ENCODE measurements around the gene PARP9. TPM values are rescaled to one million over a fixed set of nuclear protein-coding genes. Genes with fewer than 3 reads are reported as not detected.
A peak's percentile ranks its signal among the peaks of the same experiment; 100 is the strongest.

PARP9 gene
- total RNA-seq, 1 experiment from 2014 or later = 1.8 TPM

- Mint-ChIP-seq H3K36me3 (no peaks in the 10 kb centered on the region), H3K9me3 (no peaks in the 10 kb centered on the region), H3K4me3 (peak overlapping the region; percentile 72), H3K4me1 (peaks cover 36% of the 10 kb centered on the region), H3K27ac (no peak overlapping the region), H3K27me3 (ENCODE audit: low read depth) (peaks cover 5% of the 10 kb centered on the region; the same call in 1 of the 2 replicates)
- no peak for ATAC-seq
- ChIA-PET CTCF (no interaction called here), POLR2A (interaction anchor here (1.0 to 1.1 kb wide), 3 partner anchors 22 to 98 kb away, joined by 3 to 4 read pairs (median 3); no protein-coding TSS in a partner anchor)
- TF ChIP-seq JUN (CRISPR knock-in tag; IDR thresholded peaks at IDR 0.05) (no peak), ZSCAN18 (CRISPR knock-in tag; IDR thresholded peaks at IDR 0.05) (no peak), GTF2I (CRISPR knock-in tag; conservative IDR thresholded peaks at IDR 0.05) (no peak), ZNF138 (CRISPR knock-in tag; conservative IDR thresholded peaks at IDR 0.05) (no peak), MXD4 (CRISPR knock-in tag; IDR thresholded peaks at IDR 0.05; ENCODE audit: borderline replicate concordance) (no peak), GRHL2 (CRISPR knock-in tag; IDR thresholded peaks at IDR 0.05; ENCODE audit: insufficient replicate concordance, severe bottlenecking) (no peak), EMX1 (CRISPR knock-in tag; IDR thresholded peaks at IDR 0.05) (no peak), KAT7 (CRISPR knock-in tag; IDR thresholded peaks at IDR 0.05; ENCODE audit: borderline replicate concordance) (no peak), ELF4 (CRISPR knock-in tag; IDR thresholded peaks at IDR 0.05; ENCODE audit: low read depth) (no peak), STAT6 (CRISPR knock-in tag; conservative IDR thresholded peaks at IDR 0.05; ENCODE audit: low read depth) (no peak), ZNF423 (CRISPR knock-in tag; IDR thresholded peaks at IDR 0.05) (no peak), CDX4 (CRISPR knock-in tag; IDR thresholded peaks at IDR 0.05; ENCODE audit: borderline replicate concordance) (no peak), TEAD1 (CRISPR knock-in tag; IDR thresholded peaks at IDR 0.05) (no peak)
- TF ChIP-seq, protein P1, sequence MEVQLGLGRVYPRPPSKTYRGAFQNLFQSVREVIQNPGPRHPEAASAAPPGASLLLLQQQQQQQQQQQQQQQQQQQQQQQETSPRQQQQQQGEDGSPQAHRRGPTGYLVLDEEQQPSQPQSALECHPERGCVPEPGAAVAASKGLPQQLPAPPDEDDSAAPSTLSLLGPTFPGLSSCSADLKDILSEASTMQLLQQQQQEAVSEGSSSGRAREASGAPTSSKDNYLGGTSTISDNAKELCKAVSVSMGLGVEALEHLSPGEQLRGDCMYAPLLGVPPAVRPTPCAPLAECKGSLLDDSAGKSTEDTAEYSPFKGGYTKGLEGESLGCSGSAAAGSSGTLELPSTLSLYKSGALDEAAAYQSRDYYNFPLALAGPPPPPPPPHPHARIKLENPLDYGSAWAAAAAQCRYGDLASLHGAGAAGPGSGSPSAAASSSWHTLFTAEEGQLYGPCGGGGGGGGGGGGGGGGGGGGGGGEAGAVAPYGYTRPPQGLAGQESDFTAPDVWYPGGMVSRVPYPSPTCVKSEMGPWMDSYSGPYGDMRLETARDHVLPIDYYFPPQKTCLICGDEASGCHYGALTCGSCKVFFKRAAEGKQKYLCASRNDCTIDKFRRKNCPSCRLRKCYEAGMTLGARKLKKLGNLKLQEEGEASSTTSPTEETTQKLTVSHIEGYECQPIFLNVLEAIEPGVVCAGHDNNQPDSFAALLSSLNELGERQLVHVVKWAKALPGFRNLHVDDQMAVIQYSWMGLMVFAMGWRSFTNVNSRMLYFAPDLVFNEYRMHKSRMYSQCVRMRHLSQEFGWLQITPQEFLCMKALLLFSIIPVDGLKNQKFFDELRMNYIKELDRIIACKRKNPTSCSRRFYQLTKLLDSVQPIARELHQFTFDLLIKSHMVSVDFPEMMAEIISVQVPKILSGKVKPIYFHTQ (CRISPR knock-in tag; IDR thresholded peaks at IDR 0.05) = no peak
- TF ChIP-seq, protein P2, sequence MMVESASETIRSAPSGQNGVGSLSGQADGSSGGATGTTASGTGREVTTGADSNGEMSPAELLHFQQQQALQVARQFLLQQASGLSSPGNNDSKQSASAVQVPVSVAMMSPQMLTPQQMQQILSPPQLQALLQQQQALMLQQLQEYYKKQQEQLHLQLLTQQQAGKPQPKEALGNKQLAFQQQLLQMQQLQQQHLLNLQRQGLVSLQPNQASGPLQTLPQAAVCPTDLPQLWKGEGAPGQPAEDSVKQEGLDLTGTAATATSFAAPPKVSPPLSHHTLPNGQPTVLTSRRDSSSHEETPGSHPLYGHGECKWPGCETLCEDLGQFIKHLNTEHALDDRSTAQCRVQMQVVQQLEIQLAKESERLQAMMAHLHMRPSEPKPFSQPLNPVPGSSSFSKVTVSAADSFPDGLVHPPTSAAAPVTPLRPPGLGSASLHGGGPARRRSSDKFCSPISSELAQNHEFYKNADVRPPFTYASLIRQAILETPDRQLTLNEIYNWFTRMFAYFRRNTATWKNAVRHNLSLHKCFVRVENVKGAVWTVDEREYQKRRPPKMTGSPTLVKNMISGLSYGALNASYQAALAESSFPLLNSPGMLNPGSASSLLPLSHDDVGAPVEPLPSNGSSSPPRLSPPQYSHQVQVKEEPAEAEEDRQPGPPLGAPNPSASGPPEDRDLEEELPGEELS (CRISPR knock-in tag; IDR thresholded peaks at IDR 0.05) = no peak
- TF ChIP-seq, protein P3, sequence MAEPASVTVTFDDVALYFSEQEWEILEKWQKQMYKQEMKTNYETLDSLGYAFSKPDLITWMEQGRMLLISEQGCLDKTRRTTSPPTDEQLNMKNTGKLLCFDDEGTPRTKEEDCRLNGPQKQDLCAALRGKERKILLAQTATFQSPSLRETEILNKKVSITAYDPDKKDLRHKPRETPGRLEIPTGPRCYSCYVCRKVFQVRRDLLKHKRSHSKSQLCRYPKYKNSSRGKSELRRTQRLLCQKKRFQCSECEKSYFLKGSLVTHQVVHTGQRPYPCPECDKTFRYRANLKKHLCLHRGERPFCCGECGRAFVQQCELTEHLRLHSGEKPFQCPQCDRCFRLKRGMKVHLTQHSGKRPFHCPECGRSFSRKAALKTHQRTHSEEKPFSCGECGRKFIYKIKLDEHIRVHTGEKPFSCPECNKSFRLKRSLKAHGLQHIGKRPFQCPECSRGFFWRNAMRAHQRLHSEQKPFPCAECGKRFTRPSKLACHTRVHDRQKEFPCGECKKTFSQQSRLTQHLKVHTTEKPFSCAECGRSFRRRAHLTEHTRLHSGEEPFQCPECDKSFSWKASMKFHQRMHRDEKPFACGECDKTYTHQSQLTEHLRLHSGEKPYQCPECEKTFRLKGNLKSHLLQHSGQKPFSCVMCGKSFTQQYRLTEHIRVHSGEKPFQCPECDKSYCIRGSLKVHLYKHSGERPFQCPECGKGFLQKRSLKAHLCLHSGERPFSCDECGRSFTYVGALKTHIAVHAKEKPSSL (CRISPR knock-in tag; conservative IDR thresholded peaks at IDR 0.05) = no peak
- DNase-seq (ENCODE audit: low spot score) = no peak
These were observed 49.1 kb downstream of the PARP9 start for GRCh38 chr3:122515020-122515468.

Measured in WTC11 (cell line).